ENCODE results near the gene MLLT1.

Gene MLLT1

GRCh38 chr19:6227936-6228325 lies 51.8 kb downstream of the MLLT1 start:
- no peak for TF ChIP-seq CTCF (conservative IDR thresholded peaks at IDR 0.05)
- H3K27ac ChIP-seq: no peak overlapping the region

GRCh38 chr19:6227156-6227935 lies 52.4 kb downstream of the MLLT1 start:
- TF ChIP-seq CTCF (conservative IDR thresholded peaks at IDR 0.05): no peak
- H3K27ac ChIP-seq: no peak overlapping the region

- no peak for TF ChIP-seq CTCF (conservative IDR thresholded peaks at IDR 0.05)
- H3K27ac ChIP-seq: no peak overlapping the region
Observed at GRCh38 chr19:6226444-6227155, 53.2 kb downstream of the MLLT1 start.

GRCh38 chr19:6226012-6226411 lies 53.8 kb downstream of the MLLT1 start:
- no peak for TF ChIP-seq CTCF (conservative IDR thresholded peaks at IDR 0.05)

GRCh38 chr19:6225232-6225865 lies 54.4 kb downstream of the MLLT1 start:
- TF ChIP-seq CTCF (conservative IDR thresholded peaks at IDR 0.05): no peak
- no peak overlapping the region for H3K27ac ChIP-seq

More at GRCh38 chr19:6226012-6226411, 53.8 kb downstream of the MLLT1 start:
- no peak overlapping the region for H3K27ac ChIP-seq

GRCh38 chr19:6224308-6224675 lies 55.5 kb downstream of the MLLT1 start:
- no peak for TF ChIP-seq CTCF (conservative IDR thresholded peaks at IDR 0.05)

More at GRCh38 chr19:6224308-6224675, 55.5 kb downstream of the MLLT1 start:
- no peak overlapping the region for H3K27ac ChIP-seq

Measured in VCaP (cell line).